Stimulated activated memory B cell treated with anti-CD40 and anti-IgM and Interleukin-4, amounts not matched to agents 10 μg/mL and 1 μg/mL and 100 μg/mL, for 72 hours (primary cell): ENCODE data around the gene RUBCNL.
"Not testable (repeated sequence)": the region's sequence is repeated elsewhere in the genome, so short reads cannot be mapped to it uniquely, and the experiment has no call there.

Experiments used
- ATAC-seq: fragments of 150-1000 bp; cut with Tn5 transposase; 2 replicates; pipeline ENCODE4 v1.10.0; 2021
- H3K27ac Mint-ChIP-seq: one replicate; pipeline ENCODE4 v1.8.0; 2022; ENCODE audit warnings: mild to moderate bottlenecking, mixed read lengths
- H3K27me3 Mint-ChIP-seq: one replicate; pipeline ENCODE4 v1.8.0; 2022; ENCODE audit warnings: mixed read lengths
- H3K36me3 Mint-ChIP-seq: one replicate; pipeline ENCODE4 v1.8.0; 2022; ENCODE audit warnings: mixed read lengths
- H3K4me1 Mint-ChIP-seq: one replicate; pipeline ENCODE4 v1.8.0; 2022; ENCODE audit warnings: mixed read lengths
- H3K4me3 Mint-ChIP-seq: one replicate; pipeline ENCODE4 v1.8.0; 2022; ENCODE audit warnings: mild to moderate bottlenecking, moderate library complexity, mixed read lengths
- H3K9me3 Mint-ChIP-seq: one replicate; pipeline ENCODE4 v1.8.0; 2022; ENCODE audit warnings: mixed read lengths

The RUBCNL gene

GRCh38 chr13:46387064-46387851, at the start of gene RUBCNL:
TSS of gene RUBCNL (minus strand) at chr13:46387252. CDS start at chr13:46372475, 14,777 bp downstream.
- peaks cover 49% of the 10 kb centered on the region for H3K4me1 Mint-ChIP-seq
- ATAC-seq, result peak; percentile 74
- H3K9me3 Mint-ChIP-seq, result no peaks in the 10 kb centered on the region
- H3K36me3 Mint-ChIP-seq, result peaks cover 22% of the 10 kb centered on the region
- H3K27ac Mint-ChIP-seq, result peak within 1 kb of the TSS; percentile 86
- no peaks in the 10 kb centered on the region for H3K27me3 Mint-ChIP-seq
- H3K4me3 Mint-ChIP-seq, result peak within 1 kb of the TSS; percentile 92

- H3K27me3 Mint-ChIP-seq, H3K4me3 Mint-ChIP-seq, ATAC-seq, H3K4me1 Mint-ChIP-seq, H3K27ac Mint-ChIP-seq, H3K36me3 Mint-ChIP-seq, H3K9me3 Mint-ChIP-seq: not testable (repeated sequence)
Measured at GRCh38 chr13:46429558-46429957, 42.5 kb upstream of the RUBCNL start.

GRCh38 chr13:46405457-46405856, 18.4 kb upstream of the RUBCNL start:
- H3K9me3 Mint-ChIP-seq, result peaks cover 3% of the 10 kb centered on the region
- H3K27ac Mint-ChIP-seq, result no peak overlapping the region
- peaks cover 54% of the 10 kb centered on the region for H3K4me1 Mint-ChIP-seq
- no peak overlapping the region for H3K4me3 Mint-ChIP-seq
- no peaks in the 10 kb centered on the region for H3K27me3 Mint-ChIP-seq
- no peak for ATAC-seq
- H3K36me3 Mint-ChIP-seq, result no peaks in the 10 kb centered on the region

- Mint-ChIP-seq H3K4me1 (peaks cover 55% of the 10 kb centered on the region), H3K27me3 (no peaks in the 10 kb centered on the region), H3K9me3 (peaks cover 3% of the 10 kb centered on the region), H3K27ac (peak overlapping the region; percentile 60), H3K36me3 (no peaks in the 10 kb centered on the region), H3K4me3 (no peak overlapping the region)
- no peak for ATAC-seq
Measured at GRCh38 chr13:46404733-46405100, 17.7 kb upstream of the RUBCNL start.

- no peaks in the 10 kb centered on the region for H3K27me3 Mint-ChIP-seq
- H3K36me3 Mint-ChIP-seq, result no peaks in the 10 kb centered on the region
- H3K4me3 Mint-ChIP-seq, result no peak overlapping the region
- no peak for ATAC-seq
- H3K9me3 Mint-ChIP-seq, result peaks cover 3% of the 10 kb centered on the region
- peaks cover 55% of the 10 kb centered on the region for H3K4me1 Mint-ChIP-seq
- H3K27ac Mint-ChIP-seq, result peak overlapping the region; percentile 60
Measured at GRCh38 chr13:46403851-46404732, 17.0 kb upstream of the RUBCNL start.

- H3K36me3 Mint-ChIP-seq, result no peaks in the 10 kb centered on the region
- H3K27me3 Mint-ChIP-seq, result no peaks in the 10 kb centered on the region
- H3K4me1 Mint-ChIP-seq, result peaks cover 55% of the 10 kb centered on the region
- H3K27ac Mint-ChIP-seq, result peak overlapping the region; percentile 60
- no peak overlapping the region for H3K4me3 Mint-ChIP-seq
- H3K9me3 Mint-ChIP-seq, result peaks cover 3% of the 10 kb centered on the region
- ATAC-seq, result no peak
Measured at GRCh38 chr13:46402178-46402577, 15.1 kb upstream of the RUBCNL start.

- Mint-ChIP-seq H3K27ac (peak overlapping the region; percentile 60), H3K36me3 (no peaks in the 10 kb centered on the region), H3K4me1 (peaks cover 55% of the 10 kb centered on the region), H3K9me3 (peaks cover 3% of the 10 kb centered on the region), H3K4me3 (no peak overlapping the region), H3K27me3 (no peaks in the 10 kb centered on the region)
- ATAC-seq, result peak; percentile 93
Measured at GRCh38 chr13:46401432-46401831, 14.4 kb upstream of the RUBCNL start.

GRCh38 chr13:46396341-46396740, 9.3 kb upstream of the RUBCNL start:
- no peaks in the 10 kb centered on the region for H3K27me3 Mint-ChIP-seq

GRCh38 chr13:46392967-46393366, 5.9 kb upstream of the RUBCNL start:
- ATAC-seq, result peak; percentile 81
- peaks cover 45% of the 10 kb centered on the region for H3K4me1 Mint-ChIP-seq
- no peaks in the 10 kb centered on the region for H3K9me3 Mint-ChIP-seq
- H3K27ac Mint-ChIP-seq, result peak overlapping the region; percentile 76
- no peak overlapping the region for H3K4me3 Mint-ChIP-seq
- no peaks in the 10 kb centered on the region for H3K36me3 Mint-ChIP-seq
- H3K27me3 Mint-ChIP-seq, result no peaks in the 10 kb centered on the region

More at GRCh38 chr13:46396341-46396740, 9.3 kb upstream of the RUBCNL start:
- Mint-ChIP-seq H3K27ac (no peak overlapping the region), H3K36me3 (no peaks in the 10 kb centered on the region), H3K9me3 (no peaks in the 10 kb centered on the region), H3K4me3 (no peak overlapping the region), H3K4me1 (peaks cover 26% of the 10 kb centered on the region)
- no peak for ATAC-seq

- ATAC-seq, result peak; percentile 78
- H3K36me3 Mint-ChIP-seq, result peaks cover 11% of the 10 kb centered on the region
- no peaks in the 10 kb centered on the region for H3K27me3 Mint-ChIP-seq
- peak overlapping the region; percentile 86 for H3K27ac Mint-ChIP-seq
- H3K4me1 Mint-ChIP-seq, result peaks cover 49% of the 10 kb centered on the region
- no peaks in the 10 kb centered on the region for H3K9me3 Mint-ChIP-seq
- H3K4me3 Mint-ChIP-seq, result peak overlapping the region; percentile 32
Measured at GRCh38 chr13:46389457-46390451, 2.7 kb upstream of the RUBCNL start.

GRCh38 chr13:46388846-46389245, 1.8 kb upstream of the RUBCNL start:
- H3K27me3 Mint-ChIP-seq, result no peaks in the 10 kb centered on the region
- H3K9me3 Mint-ChIP-seq, result no peaks in the 10 kb centered on the region
- no peak for ATAC-seq
- peaks cover 13% of the 10 kb centered on the region for H3K36me3 Mint-ChIP-seq
- peak overlapping the region; percentile 92 for H3K4me3 Mint-ChIP-seq
- H3K27ac Mint-ChIP-seq, result peak overlapping the region; percentile 86
- H3K4me1 Mint-ChIP-seq, result peaks cover 51% of the 10 kb centered on the region

- Mint-ChIP-seq H3K4me3 (peak overlapping the region; percentile 92), H3K27ac (peak overlapping the region; percentile 86), H3K9me3 (no peaks in the 10 kb centered on the region), H3K36me3 (peaks cover 18% of the 10 kb centered on the region), H3K27me3 (no peaks in the 10 kb centered on the region), H3K4me1 (peaks cover 51% of the 10 kb centered on the region)
- no peak for ATAC-seq
Measured at GRCh38 chr13:46388308-46388707, 1.3 kb upstream of the RUBCNL start.

GRCh38 chr13:46386392-46387063, 524 bp downstream of the RUBCNL start:
- no peak for ATAC-seq
- no peaks in the 10 kb centered on the region for H3K27me3 Mint-ChIP-seq
- peaks cover 22% of the 10 kb centered on the region for H3K36me3 Mint-ChIP-seq
- H3K9me3 Mint-ChIP-seq, result no peaks in the 10 kb centered on the region
- H3K4me3 Mint-ChIP-seq, result peak overlapping the region; percentile 92
- peak overlapping the region; percentile 86 for H3K27ac Mint-ChIP-seq
- peaks cover 56% of the 10 kb centered on the region for H3K4me1 Mint-ChIP-seq

GRCh38 chr13:46385946-46386345, 1.1 kb downstream of the RUBCNL start:
- Mint-ChIP-seq H3K4me1 (peaks cover 59% of the 10 kb centered on the region), H3K36me3 (peaks cover 22% of the 10 kb centered on the region), H3K4me3 (peak overlapping the region; percentile 92), H3K9me3 (no peaks in the 10 kb centered on the region), H3K27ac (peak overlapping the region; percentile 86), H3K27me3 (no peaks in the 10 kb centered on the region)
- ATAC-seq, result no peak
